ENCODE data around the gene PRPF18. TPM values are rescaled to one million over a fixed set of nuclear protein-coding genes. Genes with fewer than 3 reads are reported as not detected.

Gene PRPF18
- total RNA-seq, 1 experiment from 2014 or later, result 21.9 TPM

DNA sequence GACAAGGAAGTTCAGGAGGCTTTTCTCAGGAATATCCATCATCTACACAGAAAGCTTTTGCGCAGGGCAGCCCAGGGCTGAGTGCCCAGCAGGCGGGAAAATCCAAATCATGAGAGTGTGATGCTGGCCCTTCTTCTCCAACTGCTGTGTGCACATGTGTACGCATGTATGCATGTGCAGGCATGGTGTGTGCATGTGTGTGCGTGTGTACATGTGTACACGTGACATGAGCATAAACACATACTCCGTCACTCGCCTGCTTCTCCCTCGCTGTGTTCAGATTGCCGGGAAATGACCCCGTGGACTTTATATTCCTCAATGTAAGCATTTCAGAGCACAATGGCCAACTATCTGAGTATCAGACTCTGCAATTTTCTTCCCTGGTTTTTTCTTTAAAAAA is 85.1 kb downstream of the PRPF18 start:
- Histone ChIP-seq H3K4me1 (ENCODE audit: insufficient read depth, low read length, poor library complexity, severe bottlenecking) (peaks cover 23% of the 10 kb centered on the region), H3K27me3 (replicated peaks; ENCODE audit: insufficient read depth, low read depth, low read length, poor library complexity) (no peaks in the 10 kb centered on the region), H3K9me3 (ENCODE audit: low read depth, low read length, poor library complexity, severe bottlenecking) (no peaks in the 10 kb centered on the region), H3K36me3 (ENCODE audit: insufficient read depth, low read length, poor library complexity, severe bottlenecking) (no peaks in the 10 kb centered on the region), H3K4me3 (ENCODE audit: low read depth, low read length, poor library complexity, severe bottlenecking) (no peak overlapping the region), H3K27ac (ENCODE audit: low read depth, low read length, poor library complexity, severe bottlenecking) (no peak overlapping the region)
- intact Hi-C loops (cut with micrococcal nuclease; ENCODE audit: unreplicated experiment), result no loop called here
- no peak for DNase-seq (ENCODE audit: low spot score)
- CTCF ChIA-PET, result no interaction called here
- TF ChIP-seq, protein P1, sequence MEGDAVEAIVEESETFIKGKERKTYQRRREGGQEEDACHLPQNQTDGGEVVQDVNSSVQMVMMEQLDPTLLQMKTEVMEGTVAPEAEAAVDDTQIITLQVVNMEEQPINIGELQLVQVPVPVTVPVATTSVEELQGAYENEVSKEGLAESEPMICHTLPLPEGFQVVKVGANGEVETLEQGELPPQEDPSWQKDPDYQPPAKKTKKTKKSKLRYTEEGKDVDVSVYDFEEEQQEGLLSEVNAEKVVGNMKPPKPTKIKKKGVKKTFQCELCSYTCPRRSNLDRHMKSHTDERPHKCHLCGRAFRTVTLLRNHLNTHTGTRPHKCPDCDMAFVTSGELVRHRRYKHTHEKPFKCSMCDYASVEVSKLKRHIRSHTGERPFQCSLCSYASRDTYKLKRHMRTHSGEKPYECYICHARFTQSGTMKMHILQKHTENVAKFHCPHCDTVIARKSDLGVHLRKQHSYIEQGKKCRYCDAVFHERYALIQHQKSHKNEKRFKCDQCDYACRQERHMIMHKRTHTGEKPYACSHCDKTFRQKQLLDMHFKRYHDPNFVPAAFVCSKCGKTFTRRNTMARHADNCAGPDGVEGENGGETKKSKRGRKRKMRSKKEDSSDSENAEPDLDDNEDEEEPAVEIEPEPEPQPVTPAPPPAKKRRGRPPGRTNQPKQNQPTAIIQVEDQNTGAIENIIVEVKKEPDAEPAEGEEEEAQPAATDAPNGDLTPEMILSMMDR (conservative IDR thresholded peaks at IDR 0.05; ENCODE audit: low read depth, low read length), result no peak
- TF ChIP-seq EZH2 (IDR thresholded peaks at IDR 0.05; ENCODE audit: borderline replicate concordance, low read depth, low read length, poor library complexity, severe bottlenecking), result no peak
- POLR2A ChIA-PET (ENCODE audit: low non-redundant PET), result no interaction called here
- BruUV-seq (replicated peaks), result no TSS peak

DNA sequence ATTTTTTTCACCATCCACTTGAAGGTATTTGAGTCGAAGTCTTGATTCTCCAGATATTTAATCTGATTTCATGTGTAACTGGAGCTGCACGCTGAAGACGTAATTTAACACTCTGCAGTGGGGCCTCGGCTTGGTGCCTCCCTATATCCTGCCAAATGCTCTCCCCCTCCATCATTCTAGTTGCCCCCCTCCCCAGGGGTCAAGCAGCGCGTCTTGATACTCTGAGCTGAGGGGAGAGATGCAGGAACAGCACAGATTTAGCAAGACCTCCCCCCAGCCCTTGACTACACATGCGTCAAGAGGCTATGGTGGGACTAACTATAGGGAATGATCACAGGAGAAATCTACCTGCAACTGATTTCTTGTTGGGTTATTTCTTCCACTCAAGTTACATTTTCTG is 85.8 kb downstream of the PRPF18 start:
- no TSS peak for BruUV-seq (replicated peaks)

DNA sequence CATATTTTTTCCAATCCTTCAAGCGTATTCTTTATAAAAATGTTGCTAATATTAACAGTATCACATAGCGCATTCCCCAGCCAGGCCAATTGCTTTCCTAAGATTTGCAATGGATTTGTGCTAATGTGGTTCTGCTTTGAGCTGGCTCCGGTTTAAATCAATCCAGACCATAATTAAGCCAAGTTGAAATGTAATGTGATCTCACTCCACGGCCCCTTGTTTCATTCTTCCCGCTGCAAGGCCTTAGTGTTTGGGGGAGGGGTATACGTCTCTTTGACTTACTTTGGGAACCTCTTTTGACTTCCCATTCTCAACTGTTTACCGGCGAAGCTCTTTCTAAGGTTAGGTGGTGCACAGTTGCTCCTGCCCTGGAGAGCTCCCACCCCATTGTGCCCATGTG is 86.4 kb downstream of the PRPF18 start:
- Histone ChIP-seq H3K27me3 (replicated peaks; ENCODE audit: insufficient read depth, low read depth, low read length, poor library complexity) (no peaks in the 10 kb centered on the region), H3K36me3 (ENCODE audit: insufficient read depth, low read length, poor library complexity, severe bottlenecking) (no peaks in the 10 kb centered on the region), H3K27ac (ENCODE audit: low read depth, low read length, poor library complexity, severe bottlenecking) (no peak overlapping the region), H3K4me1 (ENCODE audit: insufficient read depth, low read length, poor library complexity, severe bottlenecking) (peaks cover 23% of the 10 kb centered on the region), H3K4me3 (ENCODE audit: low read depth, low read length, poor library complexity, severe bottlenecking) (no peak overlapping the region), H3K9me3 (ENCODE audit: low read depth, low read length, poor library complexity, severe bottlenecking) (no peaks in the 10 kb centered on the region)
- BruUV-seq (replicated peaks), result no TSS peak
- intact Hi-C loops (cut with micrococcal nuclease; ENCODE audit: unreplicated experiment), result no loop called here
- TF ChIP-seq EZH2 (IDR thresholded peaks at IDR 0.05; ENCODE audit: borderline replicate concordance, low read depth, low read length, poor library complexity, severe bottlenecking), result no peak
- TF ChIP-seq, protein P1 (conservative IDR thresholded peaks at IDR 0.05; ENCODE audit: low read depth, low read length), result no peak
- POLR2A ChIA-PET (ENCODE audit: low non-redundant PET), result interaction anchor here (0.5 kb wide), 1 partner anchor 955 kb away, joined by 3 read pairs; no protein-coding TSS in a partner anchor
- CTCF ChIA-PET, result no interaction called here
- DNase-seq (ENCODE audit: low spot score), result peak; percentile 40

More for the DNA sequence above, 85.8 kb downstream of the PRPF18 start:
- no peak overlapping the region for H3K4me3 ChIP-seq (ENCODE audit: low read depth, low read length, poor library complexity, severe bottlenecking)
- no peaks in the 10 kb centered on the region for H3K27me3 ChIP-seq (replicated peaks; ENCODE audit: insufficient read depth, low read depth, low read length, poor library complexity)
- peak; percentile 43 for DNase-seq (ENCODE audit: low spot score)
- CTCF ChIA-PET, result no interaction called here
- TF ChIP-seq, protein P1 (conservative IDR thresholded peaks at IDR 0.05; ENCODE audit: low read depth, low read length), result no peak
- TF ChIP-seq EZH2 (IDR thresholded peaks at IDR 0.05; ENCODE audit: borderline replicate concordance, low read depth, low read length, poor library complexity, severe bottlenecking), result no peak
- intact Hi-C loops (cut with micrococcal nuclease; ENCODE audit: unreplicated experiment), result no loop called here
- H3K27ac ChIP-seq (ENCODE audit: low read depth, low read length, poor library complexity, severe bottlenecking), result no peak overlapping the region
- POLR2A ChIA-PET (ENCODE audit: low non-redundant PET), result no interaction called here
- peaks cover 23% of the 10 kb centered on the region for H3K4me1 ChIP-seq (ENCODE audit: insufficient read depth, low read length, poor library complexity, severe bottlenecking)
- no peaks in the 10 kb centered on the region for H3K9me3 ChIP-seq (ENCODE audit: low read depth, low read length, poor library complexity, severe bottlenecking)
- no peaks in the 10 kb centered on the region for H3K36me3 ChIP-seq (ENCODE audit: insufficient read depth, low read length, poor library complexity, severe bottlenecking)
